ENCODE results near the gene LAIR2. TPM values are rescaled to one million over a fixed set of nuclear protein-coding genes. Genes with fewer than 3 reads are reported as not detected.
"Not testable (repeated sequence)": the region's sequence is repeated elsewhere in the genome, so short reads cannot be mapped to it uniquely, and the experiment has no call there.

The LAIR2 gene
- total RNA-seq, 1 experiment from 2014 or later: not detected

- TF ChIP-seq POLR2AphosphoS5 (IDR thresholded peaks at IDR 0.05; ENCODE audit: low read depth, low read length) (no peak), ZNF274 (IDR thresholded peaks at IDR 0.05; ENCODE audit: low read depth, low read length) (no peak), SP1 (IDR thresholded peaks at IDR 0.05; ENCODE audit: low read depth) (no peak)
- H3K36me3 ChIP-seq (ENCODE audit: control insufficient read depth in 1 of 2, insufficient read depth in 2 of 2, low read length in 2 of 2): peaks cover 7% of the 10 kb centered on the region in 2 experiments; a peak in 3 of 4 replicates
- DNase-seq (ENCODE audit: low read depth, low spot score): no peak
Observed at GRCh38 chr19:54465426-54466109, 37.1 kb upstream of the LAIR2 start.

GRCh38 chr19:54466110-54466480 lies 36.5 kb upstream of the LAIR2 start:
- H3K79me2 ChIP-seq (ENCODE audit: insufficient read depth, low read length): peaks cover 18% of the 10 kb centered on the region
- POLR2A ChIA-PET: interaction anchor here (2.3 kb wide), 1 partner anchor 17 kb away, joined by 5 read pairs; the partner anchor contains the start of gene LENG8
- CTCF ChIA-PET: interaction anchor here (1.1 kb wide), 1 partner anchor 12 kb away, joined by 4 read pairs; no protein-coding TSS in a partner anchor
- H3K4me1 ChIP-seq (ENCODE audit: control insufficient read depth in 1 of 2, insufficient read depth in 2 of 2, low read length in 2 of 2): peaks cover 7 to 26% of the 10 kb centered on the region in 2 experiments; a peak in 3 of 4 replicates
- H2AFZ ChIP-seq (ENCODE audit: low read depth, low read length, poor library complexity, severe bottlenecking); intact Hi-C loops (cut with micrococcal nuclease); H3K27me3 ChIP-seq (ENCODE audit: insufficient read depth, low read length); H3K36me3 ChIP-seq (ENCODE audit: control insufficient read depth in 1 of 2, insufficient read depth in 2 of 2, low read length in 2 of 2); RAD21 ChIA-PET (ENCODE audit: low non-redundant PET in 1 of 2, low total read pairs in 2 of 2, uncharacterized antibody in 2 of 2, unreplicated experiment in 2 of 2); H3K27ac ChIP-seq (ENCODE audit: low read depth, low read length); H3K4me2 ChIP-seq (ENCODE audit: low read length); H3K4me3 ChIP-seq (replicated peaks in 1 of 2; ENCODE audit: low read depth in 1 of 2, low read length in 2 of 2); H3K9me3 ChIP-seq (ENCODE audit: control insufficient read depth in 1 of 2, insufficient read depth in 1 of 2, low read depth in 1 of 2, low read length in 2 of 2); H3K9me2 ChIP-seq (ENCODE audit: insufficient read depth); ATAC-seq; DNase-seq (ENCODE audit: low read depth, low spot score); H3K9ac ChIP-seq (ENCODE audit: low read length); BruUV-seq (replicated peaks); H4K20me1 ChIP-seq (ENCODE audit: insufficient read depth): not testable (repeated sequence)

More at GRCh38 chr19:54465426-54466109, 37.1 kb upstream of the LAIR2 start:
- ChIA-PET RAD21 (ENCODE audit: low non-redundant PET in 1 of 2, low total read pairs in 2 of 2, uncharacterized antibody in 2 of 2, unreplicated experiment in 2 of 2) (no interaction called here), POLR2A (interaction anchor here (2.3 kb wide), 1 partner anchor 17 kb away, joined by 5 read pairs; the partner anchor contains the start of gene LENG8), CTCF (interaction anchor here (1.1 kb wide), 1 partner anchor 12 kb away, joined by 4 read pairs; no protein-coding TSS in a partner anchor)
- Histone ChIP-seq H3K9me2 (ENCODE audit: insufficient read depth) (no peaks in the 10 kb centered on the region), H3K9ac (ENCODE audit: low read length) (no peak overlapping the region), H3K27me3 (ENCODE audit: insufficient read depth, low read length) (no peaks in the 10 kb centered on the region), H2AFZ (ENCODE audit: low read depth, low read length, poor library complexity, severe bottlenecking) (no peak overlapping the region), H3K4me1 (ENCODE audit: control insufficient read depth in 1 of 2, insufficient read depth in 2 of 2, low read length in 2 of 2) (peaks cover 7 to 26% of the 10 kb centered on the region in 2 experiments; a peak in 3 of 4 replicates), H3K9me3 (ENCODE audit: control insufficient read depth in 1 of 2, insufficient read depth in 1 of 2, low read depth in 1 of 2, low read length in 2 of 2) (no peaks in the 10 kb centered on the region), H3K4me3 (replicated peaks in 1 of 2; ENCODE audit: low read depth in 1 of 2, low read length in 2 of 2) (no peak overlapping the region), H4K20me1 (ENCODE audit: insufficient read depth) (no peaks in the 10 kb centered on the region), H3K4me2 (ENCODE audit: low read length) (no peak overlapping the region), H3K27ac (ENCODE audit: low read depth, low read length) (peak overlapping the region; percentile 18; the same call in 1 of the 2 replicates), H3K79me2 (ENCODE audit: insufficient read depth, low read length) (peaks cover 23% of the 10 kb centered on the region)
- intact Hi-C loops (cut with micrococcal nuclease): no loop called here
- BruUV-seq (replicated peaks): no TSS peak
- no peak for ATAC-seq

All from HCT116 (cell line).